Hematopoietic multipotent progenitor cell (in vitro differentiated cells): ENCODE measurements around the gene FOLR2. TPM values are rescaled to one million over a fixed set of nuclear protein-coding genes. Genes with fewer than 3 reads are reported as not detected.
"Not testable (repeated sequence)": the region's sequence is repeated elsewhere in the genome, so short reads cannot be mapped to it uniquely, and the experiment has no call there.

Source experiments
- DNase-seq, 3 donors: peaks; one replicate each; pipeline ENCODE4 v3.0.0-alpha.2; 2011 to 2015; ENCODE audit warnings: low read depth in 2 of 3, low spot score in 2 of 3
- total RNA-seq: library from RNA; depleted of rRNA; stranded (reverse); fragments of >200 nt; gene quantifications from one replicate; pipeline ENCODE4 v1.2.3, GENCODE V29; 2012

FOLR2 gene
- total RNA-seq, 1 donor = under 0.01 TPM

GRCh38 chr11:72204886-72205285 is 11.7 kb upstream of the FOLR2 start:
- peak in 1 of 3 donors; percentile 23 for DNase-seq

GRCh38 chr11:72206794-72207193 is 9.8 kb upstream of the FOLR2 start:
- DNase-seq = not testable (repeated sequence)

- no peak for DNase-seq
Observed at GRCh38 chr11:72208281-72208680, 8.3 kb upstream of the FOLR2 start.

GRCh38 chr11:72209101-72209500 is 7.5 kb upstream of the FOLR2 start:
- no peak for DNase-seq

DNA sequence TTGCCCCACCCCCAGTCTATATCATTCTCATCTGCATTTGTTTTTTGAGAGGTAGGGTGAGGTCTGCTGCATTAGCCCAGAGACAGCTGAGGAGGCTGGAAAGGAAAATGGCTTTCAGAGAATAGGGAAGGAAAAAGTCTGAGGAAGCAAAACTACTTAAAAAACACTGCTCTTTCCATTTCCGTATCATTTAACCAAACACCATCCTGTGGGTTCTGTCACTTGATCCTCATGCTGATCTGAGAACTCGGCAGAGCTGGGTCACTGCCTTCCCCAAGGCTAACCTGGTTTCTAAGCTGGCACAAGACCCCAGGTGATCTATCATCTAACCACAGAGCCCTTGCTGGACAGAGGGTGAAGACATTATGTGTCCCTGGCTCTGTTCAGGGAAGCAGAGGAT is 1.2 kb downstream of the FOLR2 start:
- DNase-seq = peak in 2 of 3 donors; percentile 31 to 55

DNA sequence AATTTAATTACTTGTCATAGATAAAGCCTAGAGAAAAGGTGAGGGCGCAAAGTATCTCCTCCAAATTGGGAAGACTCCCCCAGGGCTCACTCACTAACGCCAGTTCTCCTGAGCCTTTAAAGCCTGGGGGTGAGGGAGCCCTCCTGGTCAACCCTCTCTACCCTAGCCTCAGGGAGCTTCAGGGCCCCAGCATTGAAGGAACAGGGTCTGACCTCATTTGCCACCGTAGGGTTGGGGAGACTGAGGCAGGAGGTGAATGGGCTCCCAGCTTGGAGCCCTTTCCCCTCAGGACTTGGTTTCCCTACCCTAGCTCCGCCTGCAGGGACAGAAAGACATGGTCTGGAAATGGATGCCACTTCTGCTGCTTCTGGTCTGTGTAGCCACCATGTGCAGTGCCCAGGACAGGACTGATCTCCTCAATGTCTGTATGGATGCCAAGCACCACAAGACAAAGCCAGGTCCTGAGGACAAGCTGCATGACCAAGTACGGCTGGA is 1.7 kb downstream of the FOLR2 start:
- no peak for DNase-seq

- DNase-seq = no peak
Observed at GRCh38 chr11:72220696-72221363, 4.2 kb downstream of the FOLR2 start.

GRCh38 chr11:72221386-72222075 is 4.9 kb downstream of the FOLR2 start:
- DNase-seq = peak in 2 of 3 donors; percentile 18 to 28

DNA sequence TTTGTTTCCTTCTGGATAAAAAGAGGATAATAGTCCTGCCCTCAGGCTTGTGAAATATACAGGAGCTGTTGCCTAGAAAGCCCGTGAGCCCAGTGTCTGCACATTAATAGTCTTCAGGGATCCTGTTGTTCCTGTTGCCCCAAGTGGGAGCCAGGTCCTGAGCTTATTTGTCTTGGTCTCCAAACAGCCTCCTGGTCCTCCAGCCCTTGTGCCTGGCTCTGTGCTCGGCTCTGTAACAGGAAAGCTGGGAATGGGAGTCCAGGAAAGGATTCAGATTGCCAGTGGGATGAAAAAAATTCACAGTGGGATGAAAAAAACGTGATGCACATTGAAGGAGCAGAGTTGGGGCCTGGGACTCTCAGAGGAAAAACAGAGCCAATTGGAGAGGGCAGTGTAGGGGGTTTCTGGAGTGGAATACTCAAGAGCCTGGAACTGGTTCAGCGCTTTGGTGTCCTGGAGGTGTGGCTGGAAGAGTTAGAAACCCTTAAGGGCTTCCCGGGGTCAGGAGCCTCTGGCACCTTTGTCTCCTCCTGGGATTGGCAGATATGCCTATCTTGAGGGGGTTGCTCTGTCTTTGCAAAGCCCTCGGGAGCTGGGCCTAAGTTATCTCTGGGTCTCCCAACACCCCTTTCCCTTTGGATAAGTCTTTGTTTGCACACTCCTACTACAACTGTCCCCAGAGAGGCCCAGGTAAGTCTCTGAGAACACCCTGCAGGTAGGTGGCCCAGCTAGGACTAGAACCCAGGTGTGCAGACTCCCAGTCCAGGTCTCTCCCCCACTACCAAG is 5.7 kb downstream of the FOLR2 start:
- DNase-seq = no peak

DNA sequence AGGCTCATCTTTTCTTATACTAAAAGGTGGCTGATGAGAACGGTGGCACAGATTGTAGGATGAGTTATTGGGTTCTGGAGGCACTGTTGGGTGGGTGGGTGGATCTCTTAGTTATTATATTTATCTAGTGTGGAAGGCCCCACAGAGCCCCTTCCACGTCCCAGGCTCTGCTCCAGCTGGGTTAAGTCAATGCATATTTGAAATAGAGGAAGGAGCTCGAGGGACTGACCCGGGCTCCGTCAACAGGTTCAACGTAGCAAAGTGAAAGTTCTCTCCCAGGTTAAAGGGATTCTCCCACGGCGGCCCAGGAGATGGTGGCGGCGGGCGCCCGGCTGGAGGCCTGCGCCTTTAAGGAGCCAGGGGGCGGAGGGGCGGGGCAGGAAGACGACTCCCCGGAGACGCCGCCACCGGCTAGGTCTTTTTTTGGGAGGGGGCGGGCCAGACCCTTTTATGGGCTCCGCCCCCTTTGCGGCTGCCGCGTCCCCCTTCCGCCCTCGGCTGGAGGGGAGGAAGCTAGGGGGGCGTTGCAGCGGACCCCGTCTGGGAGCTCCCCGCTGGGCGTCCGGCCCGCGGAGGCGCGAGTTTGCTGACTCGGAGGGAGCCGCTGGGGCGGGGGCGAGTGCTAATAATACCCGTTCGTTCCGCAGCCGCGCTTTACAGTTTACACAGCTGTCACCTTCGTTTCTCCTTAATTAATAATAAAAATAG is 6.5 kb downstream of the FOLR2 start:
- peak; percentile 69 to 97 (median 97) for DNase-seq

DNA sequence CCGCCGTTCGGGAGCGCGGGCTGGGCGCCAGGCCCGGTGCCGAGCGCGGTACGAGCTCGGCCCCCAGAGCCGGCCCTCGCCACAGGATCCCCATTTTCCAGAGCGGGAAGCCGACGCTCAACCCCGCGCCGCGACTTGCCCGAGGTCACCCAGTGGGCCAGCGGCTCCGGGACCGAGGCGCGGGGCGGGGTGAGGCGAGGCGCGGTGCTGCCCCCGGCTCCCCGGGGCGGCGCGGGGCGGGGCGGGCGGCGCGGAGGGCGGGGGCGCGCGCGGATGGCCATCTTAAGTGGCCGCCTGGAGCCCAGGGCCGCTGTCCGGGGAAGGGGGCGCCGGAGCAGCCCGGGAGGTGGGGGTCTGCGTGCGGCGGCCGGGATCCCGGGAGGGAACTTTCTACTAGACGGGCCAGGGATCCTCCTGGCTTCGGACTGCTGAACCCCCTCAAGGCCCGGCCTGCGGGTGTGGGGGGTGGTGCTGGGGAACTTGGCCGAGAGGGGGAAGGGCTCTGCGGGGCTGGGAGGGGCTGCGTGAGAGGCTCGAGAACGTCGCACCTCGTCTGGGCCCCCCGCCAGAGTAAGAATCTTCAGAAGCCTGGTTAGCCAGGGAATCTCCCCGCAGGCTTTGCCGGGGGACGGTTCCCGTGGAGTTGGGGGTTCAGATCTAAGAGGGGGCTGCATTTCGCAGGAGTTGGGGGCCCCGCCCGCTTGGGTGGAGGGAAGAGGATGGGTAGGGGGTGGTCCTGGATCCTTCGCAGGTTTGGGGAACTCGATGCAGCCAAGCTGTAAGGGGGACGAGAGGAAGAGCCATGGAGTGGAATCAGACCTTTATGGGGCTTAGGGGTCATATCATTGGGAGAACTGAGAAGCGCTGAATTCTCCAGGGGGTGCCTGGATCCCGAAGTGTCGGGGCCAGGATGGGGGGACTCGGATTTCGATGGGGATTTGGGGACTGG is 7.3 kb downstream of the FOLR2 start:
- peak; percentile 29 to 61 (median 60) for DNase-seq

- DNase-seq = peak in 1 of 3 donors; percentile 15
Observed at GRCh38 chr11:72224564-72225410, 8.2 kb downstream of the FOLR2 start, which contains the start of gene INPPL1. Gene INPPL1, plus strand, starts transcription at chr11:72224767. Its CDS starts 218 bp downstream, at chr11:72224985.

GRCh38 chr11:72225411-72225951 is 8.9 kb downstream of the FOLR2 start:
- peak in 1 of 3 donors; percentile 25 for DNase-seq

DNA sequence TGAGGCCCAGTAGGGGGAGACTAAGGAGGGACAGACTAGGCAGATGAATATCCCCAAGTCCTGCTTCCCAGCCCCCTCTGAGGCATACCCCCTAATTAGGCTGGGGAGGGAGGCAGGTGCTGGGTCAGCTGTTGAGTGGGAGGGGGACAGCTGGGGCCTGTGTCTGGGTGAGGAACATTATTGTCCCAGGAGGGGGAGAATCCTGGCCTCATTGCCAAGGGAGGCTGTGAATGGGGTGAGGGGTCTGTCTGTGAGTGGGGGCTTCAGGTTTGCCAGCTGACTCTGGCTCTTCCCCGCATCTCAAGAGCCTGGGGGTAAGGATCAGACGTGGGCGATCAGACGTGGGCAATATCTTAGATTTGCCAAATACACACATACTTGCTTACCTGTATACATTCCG is 10.1 kb downstream of the FOLR2 start:
- no peak for DNase-seq

DNA sequence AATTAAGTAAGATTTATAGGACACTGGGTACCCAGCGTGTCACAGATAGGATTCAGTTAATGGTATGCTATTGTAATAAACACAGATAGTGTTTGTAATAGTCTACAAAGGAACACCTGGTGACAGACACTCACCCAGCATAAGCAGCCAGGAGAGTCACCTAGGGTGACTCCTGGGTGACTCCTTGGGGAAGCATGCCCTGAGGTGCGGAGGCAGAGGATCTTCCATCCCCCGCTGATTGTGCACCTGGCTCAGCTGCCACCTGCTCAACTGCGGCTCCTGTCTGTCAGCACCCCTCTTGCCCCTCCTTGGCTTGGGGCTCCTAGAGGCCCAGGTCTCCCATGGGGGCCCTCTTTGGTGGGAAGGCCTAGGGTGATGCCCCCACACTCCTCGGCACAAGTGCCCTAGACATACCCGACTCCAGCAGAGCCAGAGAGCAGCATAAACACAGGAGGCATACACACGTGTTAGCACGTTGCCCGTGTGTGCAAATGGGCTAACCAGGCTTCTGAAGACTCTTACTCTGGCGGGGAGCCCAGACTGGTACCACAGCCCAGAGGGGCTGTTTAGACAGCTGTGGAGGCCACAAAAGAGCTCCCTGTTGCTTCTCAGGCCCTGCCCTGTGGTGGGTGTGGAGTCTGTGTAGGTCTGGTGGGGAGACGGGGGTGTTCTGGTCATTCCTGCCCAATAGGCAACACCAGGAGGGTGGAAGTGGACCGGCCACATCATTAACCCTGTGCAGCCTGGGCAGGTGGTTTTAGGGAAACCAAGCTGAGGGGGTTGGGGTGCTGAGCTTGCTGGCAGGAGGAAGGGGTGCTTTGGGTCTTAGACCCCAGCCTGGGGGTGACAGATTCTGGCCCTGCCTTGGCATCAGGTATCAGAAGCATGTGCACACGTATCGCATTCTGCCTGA is 11.0 kb downstream of the FOLR2 start:
- DNase-seq = no peak

GRCh38 chr11:72228229-72228843 is 11.7 kb downstream of the FOLR2 start:
- no peak for DNase-seq

- DNase-seq = no peak
Observed at GRCh38 chr11:72228844-72229231, 12.2 kb downstream of the FOLR2 start.
